GM19395 (cell line): ENCODE results near the gene TRIM69.

Experiments used
- ATAC-seq: cut with Tn5 transposase; IDR thresholded peaks from one replicate; pipeline ENCODE4 v1.9.1; 2021; ENCODE audit warnings: mild to moderate bottlenecking, moderate library complexity; ENCODE audit not compliant: unreplicated experiment

The TRIM69 gene

GRCh38 chr15:44801364-44801763 lies 65.0 kb downstream of the TRIM69 start:
- no peak for ATAC-seq

- no peak for ATAC-seq
Observed at GRCh38 chr15:44801797-44802196, 65.5 kb downstream of the TRIM69 start.

- no peak for ATAC-seq
Observed at GRCh38 chr15:44802336-44802735, 66.0 kb downstream of the TRIM69 start.

- peak; percentile 49 for ATAC-seq
Observed at GRCh38 chr15:44804298-44805046, 68.1 kb downstream of the TRIM69 start.

- no peak for ATAC-seq
Observed at GRCh38 chr15:44808557-44808956, 72.2 kb downstream of the TRIM69 start.

GRCh38 chr15:44810237-44810636 lies 73.9 kb downstream of the TRIM69 start:
- no peak for ATAC-seq

- no peak for ATAC-seq
Observed at GRCh38 chr15:44811337-44811736, 75.0 kb downstream of the TRIM69 start.

GRCh38 chr15:44812029-44812517 lies 75.7 kb downstream of the TRIM69 start:
- ATAC-seq: no peak

- ATAC-seq: no peak
Observed at GRCh38 chr15:44813231-44813630, 76.9 kb downstream of the TRIM69 start.
